WTC11 (cell line): ENCODE data around the gene ZBTB22. TPM values are rescaled to one million over a fixed set of nuclear protein-coding genes. Genes with fewer than 3 reads are reported as not detected.

ENCODE experiments used
- ATAC-seq: fragments of 200-7000 bp; cut with Tn5 transposase; 2 replicates; pipeline ENCODE4 v1.10.0; 2021; ENCODE audit warnings: mild to moderate bottlenecking, moderate library complexity
- Bru-seq: library from RNA; stranded (reverse); fragments of 400-500 nt; gene quantifications from one replicate; lab custom pipeline; 2021; lab: Mats Ljungman, UMichigan
- CTCF ChIA-PET: fragments of 300-600 bp; sonication (Branson Sonifier 250); formaldehyde crosslinking; loops from one replicate; lab custom pipeline; 2021; ENCODE audit warnings: antibody characterized with exemption; lab: Charles Lee
- POLR2A ChIA-PET: fragments of 350-600 bp; sonication (Branson Sonifier 250); formaldehyde crosslinking; loops from one replicate; lab custom pipeline; 2021; ENCODE audit warnings: antibody characterized with exemption; lab: Charles Lee
- DNase-seq: peaks from one replicate; pipeline ENCODE4 v3.0.0; 2021; ENCODE audit warnings: low spot score
- H3K27ac Mint-ChIP-seq: 2 replicates; pipeline ENCODE4 v1.8.0; 2021; ENCODE audit warnings: mixed read lengths
- H3K27me3 Mint-ChIP-seq: 2 replicates; pipeline ENCODE4 v1.8.0; 2021; ENCODE audit warnings: low read depth, mild to moderate bottlenecking, moderate library complexity, mixed read lengths
- H3K36me3 Mint-ChIP-seq: 2 replicates; pipeline ENCODE4 v1.8.0; 2021; ENCODE audit warnings: mixed read lengths
- H3K4me1 Mint-ChIP-seq: 2 replicates; pipeline ENCODE4 v1.8.0; 2022; ENCODE audit warnings: mixed read lengths
- H3K4me3 Mint-ChIP-seq: 2 replicates; pipeline ENCODE4 v1.8.0; 2021; ENCODE audit warnings: mild to moderate bottlenecking, moderate library complexity, mixed read lengths
- H3K9me3 Mint-ChIP-seq: 2 replicates; pipeline ENCODE4 v1.8.0; 2021; ENCODE audit warnings: mixed read lengths
- AR ChIP-seq: fragments of 250-450 bp; sonication (Bioruptor Pico); IDR thresholded peaks from 2 replicates; pipeline ENCODE4 v1.9.0; 2021; ENCODE audit warnings: mild to moderate bottlenecking
- ATF3 ChIP-seq: sonication (generic); formaldehyde crosslinking; conservative IDR thresholded peaks from 2 replicates; pipeline ENCODE4 v1.8.1; 2022; ENCODE audit warnings: mild to moderate bottlenecking, missing genetic modification reagents
- CTCF ChIP-seq: fragments of 200-600 bp; IDR thresholded peaks from 2 replicates; pipeline ENCODE4 v1.8.0; 2022; ENCODE audit warnings: antibody characterized with exemption
- ERG ChIP-seq: fragments of 250-450 bp; sonication (Bioruptor Pico); IDR thresholded peaks from 2 replicates; pipeline ENCODE4 v1.8.0; 2021; ENCODE audit warnings: mild to moderate bottlenecking
- ETV6 ChIP-seq: sonication (generic); formaldehyde crosslinking; IDR thresholded peaks from 2 replicates; pipeline ENCODE4 v1.8.1; 2022; ENCODE audit warnings: mild to moderate bottlenecking, missing genetic modification reagents
- FOXJ3 ChIP-seq: sonication (generic); formaldehyde crosslinking; IDR thresholded peaks from 2 replicates; pipeline ENCODE4 v1.9.0; 2021; ENCODE audit warnings: missing genetic modification reagents, mild to moderate bottlenecking, borderline replicate concordance
- IRF1 ChIP-seq: sonication (generic); formaldehyde crosslinking; IDR thresholded peaks from 2 replicates; pipeline ENCODE4 v1.8.0; 2023; ENCODE audit warnings: missing genetic modification reagents
- MXD4 ChIP-seq: fragments of 250-450 bp; sonication (Bioruptor Pico); IDR thresholded peaks from 2 replicates; pipeline ENCODE4 v1.8.0; 2021; ENCODE audit warnings: mild to moderate bottlenecking, moderate library complexity, borderline replicate concordance
- NFE2L1 ChIP-seq: sonication (generic); formaldehyde crosslinking; IDR thresholded peaks from 2 replicates; pipeline ENCODE4 v1.8.1; 2023; ENCODE audit warnings: missing genetic modification reagents
- NFYB ChIP-seq: sonication (generic); formaldehyde crosslinking; conservative IDR thresholded peaks from 2 replicates; pipeline ENCODE4 v1.8.0; 2022; ENCODE audit warnings: low read depth, missing genetic modification reagents
- NR3C1 ChIP-seq: sonication (generic); formaldehyde crosslinking; conservative IDR thresholded peaks from 2 replicates; pipeline ENCODE4 v1.8.1; 2023; ENCODE audit warnings: low read depth, mild to moderate bottlenecking, missing genetic modification reagents
- PRRX2 ChIP-seq: fragments of 250-450 bp; sonication (Bioruptor Pico); IDR thresholded peaks from 2 replicates; pipeline ENCODE4 v1.8.0; 2021; ENCODE audit warnings: mild to moderate bottlenecking
- RELA ChIP-seq: sonication (generic); formaldehyde crosslinking; IDR thresholded peaks from 2 replicates; pipeline ENCODE4 v1.8.1; 2022; ENCODE audit warnings: missing genetic modification reagents, mild to moderate bottlenecking, borderline replicate concordance
- SMAD3 ChIP-seq: sonication (generic); formaldehyde crosslinking; IDR thresholded peaks from 2 replicates; pipeline ENCODE4 v1.8.0; 2022; ENCODE audit warnings: missing genetic modification reagents, mild to moderate bottlenecking, borderline replicate concordance
- SP1 ChIP-seq: sonication (generic); formaldehyde crosslinking; conservative IDR thresholded peaks from 2 replicates; pipeline ENCODE4 v1.8.1; 2022; ENCODE audit warnings: missing genetic modification reagents
- TP53 ChIP-seq: sonication (generic); formaldehyde crosslinking; IDR thresholded peaks from 2 replicates; pipeline ENCODE4 v1.8.1; 2023; ENCODE audit warnings: mild to moderate bottlenecking, missing genetic modification reagents
- ZNF121 ChIP-seq: sonication (generic); formaldehyde crosslinking; IDR thresholded peaks from 2 replicates; pipeline ENCODE4 v1.8.0; 2023; ENCODE audit warnings: missing genetic modification reagents
- ZNF138 ChIP-seq: sonication (generic); formaldehyde crosslinking; conservative IDR thresholded peaks from 2 replicates; pipeline ENCODE4 v1.8.1; 2022; ENCODE audit warnings: mild to moderate bottlenecking, moderate library complexity, missing genetic modification reagents
- ZNF512 ChIP-seq: sonication (generic); formaldehyde crosslinking; IDR thresholded peaks from 2 replicates; pipeline ENCODE4 v1.8.1; 2022; ENCODE audit warnings: missing genetic modification reagents, borderline replicate concordance
- ZNF671 ChIP-seq: fragments of 250-450 bp; sonication (Bioruptor Pico); IDR thresholded peaks from 2 replicates; pipeline ENCODE4 v1.8.0; 2021; ENCODE audit warnings: mild to moderate bottlenecking
- long read RNA-seq, 3 experiments: library from RNA in 1 of 3; library from capped mRNA in 1 of 3; library from polyadenylated mRNA in 1 of 3; unstranded in 2 of 3; stranded (forward) in 1 of 3; transcript quantifications; one replicate each; pipeline ENCODE4 v2.0.0, GENCODE V29; 2021
- total RNA-seq: library from RNA; stranded (reverse); gene quantifications from 3 replicates; pipeline ENCODE4 v1.2.3, GENCODE V29; 2021

ZBTB22 gene, protein sequence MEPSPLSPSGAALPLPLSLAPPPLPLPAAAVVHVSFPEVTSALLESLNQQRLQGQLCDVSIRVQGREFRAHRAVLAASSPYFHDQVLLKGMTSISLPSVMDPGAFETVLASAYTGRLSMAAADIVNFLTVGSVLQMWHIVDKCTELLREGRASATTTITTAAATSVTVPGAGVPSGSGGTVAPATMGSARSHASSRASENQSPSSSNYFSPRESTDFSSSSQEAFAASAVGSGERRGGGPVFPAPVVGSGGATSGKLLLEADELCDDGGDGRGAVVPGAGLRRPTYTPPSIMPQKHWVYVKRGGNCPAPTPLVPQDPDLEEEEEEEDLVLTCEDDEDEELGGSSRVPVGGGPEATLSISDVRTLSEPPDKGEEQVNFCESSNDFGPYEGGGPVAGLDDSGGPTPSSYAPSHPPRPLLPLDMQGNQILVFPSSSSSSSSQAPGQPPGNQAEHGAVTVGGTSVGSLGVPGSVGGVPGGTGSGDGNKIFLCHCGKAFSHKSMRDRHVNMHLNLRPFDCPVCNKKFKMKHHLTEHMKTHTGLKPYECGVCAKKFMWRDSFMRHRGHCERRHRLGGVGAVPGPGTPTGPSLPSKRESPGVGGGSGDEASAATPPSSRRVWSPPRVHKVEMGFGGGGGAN
- total RNA-seq: 11.6 to 14.7 TPM (median 13.7 TPM) in 3 replicates
- Bru-seq, nascent RNA: percentile 71 among the genes with signal in this experiment
- long read RNA-seq, experiment 1, transcript ZBTB22-208 (2 exons, 2,651 nt): major isoform, 50 of 63 reads
- long read RNA-seq, experiment 1, partial matches to known transcripts: 0 of 63 reads
- long read RNA-seq, experiment 1, other reads (novel, unspliced or antisense): 11 of 63 reads
- long read RNA-seq, experiment 2, partial matches to known transcripts: 0 of 16 reads
- long read RNA-seq, experiment 2, other reads (novel, unspliced or antisense): 12 of 16 reads
- long read RNA-seq, experiment 3: 0 reads

DNA sequence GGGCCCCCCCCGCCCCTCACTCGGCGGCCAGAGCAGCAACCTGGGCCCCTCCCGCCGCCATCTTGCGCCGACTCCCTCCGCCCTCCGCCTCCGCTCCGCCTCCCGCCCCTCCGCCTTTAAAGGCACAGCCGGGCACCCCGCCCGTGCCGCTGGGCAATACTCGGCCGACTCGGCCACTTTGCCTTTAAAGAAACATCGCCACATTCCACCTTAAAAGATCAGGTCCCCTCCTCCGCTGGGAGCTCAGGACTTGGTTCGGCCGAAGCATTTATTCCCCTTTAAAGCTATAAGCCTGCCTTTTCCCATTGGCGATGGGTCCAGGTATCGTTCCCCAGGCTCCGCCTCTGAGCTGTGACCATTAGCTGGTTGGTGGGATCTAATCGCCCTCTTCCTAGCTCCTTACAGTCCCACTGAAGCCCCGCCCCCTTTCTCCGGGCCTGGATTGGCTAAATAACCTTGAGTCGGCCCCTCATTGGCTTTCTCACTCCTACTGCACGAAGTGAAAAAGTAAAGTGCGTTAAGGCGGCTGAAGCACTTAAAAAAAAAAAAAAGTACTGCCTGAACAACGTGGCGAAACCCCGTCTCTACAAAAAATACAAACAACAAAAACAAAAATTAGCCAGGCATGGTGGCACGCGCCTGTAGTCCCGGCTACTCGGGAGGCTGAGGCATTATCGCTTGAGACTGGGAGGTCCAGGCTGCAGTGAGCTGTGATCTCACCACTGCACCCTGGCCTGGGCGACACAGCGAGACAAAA, at the start of gene ZBTB22:
Gene ZBTB22, minus strand, starts transcription at position 76 of the 757 bp plus-strand sequence. CDS start 828 bp downstream, outside the sequence.
- H3K9me3 Mint-ChIP-seq: no peaks in the 10 kb centered on the region
- DNase-seq (peak; percentile 99), ATAC-seq (peak; percentile 81)
- H3K36me3 Mint-ChIP-seq: peaks cover 21% of the 10 kb centered on the region
- no peak for TF ChIP-seq RELA (CRISPR knock-in tag)
- 0 out of 2 replicates have a peak, but pooled peaks have one; percentile 43 for TF ChIP-seq ERG (CRISPR knock-in tag)
- peak; percentile 69 for TF ChIP-seq ZNF121 (CRISPR knock-in tag)
- TF ChIP-seq SMAD3 (CRISPR knock-in tag): no peak
- 0 out of 2 replicates have a peak, but pooled peaks have one; percentile 40 for TF ChIP-seq ETV6 (CRISPR knock-in tag)
- peak; percentile 65; the same call in 1 of the 2 replicates for TF ChIP-seq PRRX2 (CRISPR knock-in tag)
- TF ChIP-seq NFYB: peak; percentile 62
- no peak for TF ChIP-seq CTCF
- TF ChIP-seq ZNF671 (CRISPR knock-in tag): no peak
- 0 out of 2 replicates have a peak, but pooled peaks have one; percentile 53 for TF ChIP-seq SP1
- H3K4me1 Mint-ChIP-seq: peaks cover 65% of the 10 kb centered on the region
- ChIA-PET CTCF (interaction anchor here (0.6 to 2.5 kb wide), 23 partner anchors 11 to 479 kb away, joined by 3 to 16 read pairs (median 5); partner anchors contain the start of genes B3GALT4, CUTA, PFDN6 and RPS18), POLR2A (interaction anchor here (0.6 to 1.9 kb wide), 18 partner anchors 20 to 814 kb away, joined by 3 to 8 read pairs (median 3); partner anchors contain the start of genes B3GALT4 and UQCC2)
- no peaks in the 10 kb centered on the region; the same call in 1 of the 2 replicates for H3K27me3 Mint-ChIP-seq
- H3K27ac Mint-ChIP-seq: peak within 1 kb of the TSS; percentile 91
- peak within 1 kb of the TSS; percentile 97 for H3K4me3 Mint-ChIP-seq

DNA sequence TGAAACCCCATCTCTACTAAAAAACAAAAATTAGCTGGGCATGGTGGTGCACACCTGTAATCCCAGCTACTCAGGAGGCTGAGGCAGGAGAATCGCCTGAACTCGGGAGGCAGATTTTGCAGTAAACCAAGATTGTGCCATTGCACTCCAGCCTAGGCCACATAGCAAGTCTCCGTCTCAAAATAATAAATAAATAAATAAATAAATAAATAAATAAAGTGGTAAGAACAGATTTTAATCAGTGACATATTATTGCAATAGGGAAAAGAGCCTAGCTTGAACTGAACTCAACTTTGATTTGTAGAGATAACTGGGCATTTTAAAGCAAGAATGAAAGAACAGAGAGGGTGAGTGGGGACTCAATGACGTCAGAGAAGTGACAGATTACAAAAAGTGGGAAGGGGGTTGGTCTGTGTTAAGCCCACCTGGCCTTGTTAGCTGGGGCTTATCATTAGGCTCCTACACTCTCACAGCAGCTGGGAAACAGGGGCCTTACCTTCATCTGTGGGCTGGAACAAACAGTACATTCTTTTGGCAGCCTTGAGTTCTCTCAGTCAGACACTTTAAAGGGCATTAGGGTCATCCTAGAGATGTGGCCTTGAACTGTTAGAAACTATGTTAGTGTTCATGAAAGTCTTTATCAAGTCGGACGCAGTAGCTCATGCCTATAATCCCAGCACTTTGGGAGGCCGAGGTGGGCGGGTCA, 49.6 kb upstream of the ZBTB22 start:
- no peaks in the 10 kb centered on the region for H3K9me3 Mint-ChIP-seq
- CTCF ChIA-PET: interaction anchor here (0.6 kb wide), 2 partner anchors 12 to 24 kb away, joined by 3 read pairs; no protein-coding TSS in a partner anchor
- ATAC-seq: no peak
- TF ChIP-seq ZNF512 (CRISPR knock-in tag) (no peak), RELA (CRISPR knock-in tag) (no peak), TP53 (no peak), ZNF138 (CRISPR knock-in tag) (no peak), NFE2L1 (CRISPR knock-in tag) (no peak), FOXJ3 (CRISPR knock-in tag) (no peak), ATF3 (CRISPR knock-in tag) (no peak), NR3C1 (CRISPR knock-in tag) (no peak), ZNF671 (CRISPR knock-in tag) (no peak), IRF1 (CRISPR knock-in tag) (no peak), AR (CRISPR knock-in tag) (no peak), MXD4 (CRISPR knock-in tag) (no peak)
- POLR2A ChIA-PET: no interaction called here
- H3K27ac Mint-ChIP-seq: peak overlapping the region; percentile 48
- no peaks in the 10 kb centered on the region for H3K36me3 Mint-ChIP-seq
- H3K4me3 Mint-ChIP-seq: no peak overlapping the region
- H3K4me1 Mint-ChIP-seq: peaks cover 14% of the 10 kb centered on the region
- DNase-seq: no peak
- no peaks in the 10 kb centered on the region for H3K27me3 Mint-ChIP-seq
